Thymus (tissue), 11 donors: ENCODE measurements around the gene CYP1A2. TPM values are rescaled to one million over a fixed set of nuclear protein-coding genes. Genes with fewer than 3 reads are reported as not detected.
"Not testable (repeated sequence)": the region's sequence is repeated elsewhere in the genome, so short reads cannot be mapped to it uniquely, and the experiment has no call there.

Source experiments
- DNase-seq, 9 donors: peaks; one replicate each; pipeline ENCODE4 v3.0.0-alpha.2; 2013; ENCODE audit warnings: low spot score in 9 of 9, low read depth in 6 of 9, missing footprints in 1 of 9
- H3K27ac ChIP-seq, 2 donors: one replicate each; pipeline ENCODE4 v1.5.1; 2013; ENCODE audit warnings: control low read depth in 1 of 2, low read depth in 1 of 2, low read length in 1 of 2, mild to moderate bottlenecking in 1 of 2, moderate library complexity in 1 of 2
- H3K27me3 ChIP-seq, 2 donors: one replicate each; pipeline ENCODE4 v1.5.1; 2013; ENCODE audit warnings: low read length in 1 of 2; ENCODE audit not compliant: control insufficient read depth in 2 of 2, insufficient read depth in 1 of 2
- H3K36me3 ChIP-seq, 2 donors: one replicate each; pipeline ENCODE4 v1.5.1; 2013; ENCODE audit warnings: low read length in 1 of 2, mild to moderate bottlenecking in 1 of 2, moderate library complexity in 1 of 2; ENCODE audit not compliant: control insufficient read depth in 2 of 2, insufficient read depth in 2 of 2
- H3K4me1 ChIP-seq, 2 donors: one replicate each; pipeline ENCODE4 v1.5.1; 2013; ENCODE audit warnings: low read length in 2 of 2; ENCODE audit not compliant: control insufficient read depth in 2 of 2, insufficient read depth in 2 of 2
- H3K4me3 ChIP-seq, 2 donors: one replicate each; pipeline ENCODE4 v1.5.1; 2013; ENCODE audit warnings: low read length in 2 of 2, control low read depth in 1 of 2, mild to moderate bottlenecking in 1 of 2
- H3K9me3 ChIP-seq, 2 donors: one replicate each; pipeline ENCODE4 v1.5.1; 2013; ENCODE audit warnings: low read length in 1 of 2, mild to moderate bottlenecking in 1 of 2; ENCODE audit not compliant: control insufficient read depth in 2 of 2, insufficient read depth in 1 of 2
- WGBS: extraction: QIAGEN DNeasy Blood & Tissue Kit; methylation state at CpG from one replicate; pipeline ENCODE4 v1.1.7; 2013; 5-methylcytosine and 5-hydroxymethylcytosine counted together
- polyA plus RNA-seq: library from polyadenylated mRNA; stranded (reverse); fragments of 200-250 nt; gene quantifications from one replicate; pipeline ENCODE4 v1.2.3, GENCODE V29; 2013
- total RNA-seq: library from RNA; stranded (reverse); fragments of 120-200 nt; gene quantifications from one replicate; pipeline ENCODE4 v1.2.4, GENCODE V29; 2013
- donor health status: healthy.

Gene CYP1A2
- total and polyA plus RNA-seq, 2 donors, result 0.05 TPM; not detected in 1

DNA sequence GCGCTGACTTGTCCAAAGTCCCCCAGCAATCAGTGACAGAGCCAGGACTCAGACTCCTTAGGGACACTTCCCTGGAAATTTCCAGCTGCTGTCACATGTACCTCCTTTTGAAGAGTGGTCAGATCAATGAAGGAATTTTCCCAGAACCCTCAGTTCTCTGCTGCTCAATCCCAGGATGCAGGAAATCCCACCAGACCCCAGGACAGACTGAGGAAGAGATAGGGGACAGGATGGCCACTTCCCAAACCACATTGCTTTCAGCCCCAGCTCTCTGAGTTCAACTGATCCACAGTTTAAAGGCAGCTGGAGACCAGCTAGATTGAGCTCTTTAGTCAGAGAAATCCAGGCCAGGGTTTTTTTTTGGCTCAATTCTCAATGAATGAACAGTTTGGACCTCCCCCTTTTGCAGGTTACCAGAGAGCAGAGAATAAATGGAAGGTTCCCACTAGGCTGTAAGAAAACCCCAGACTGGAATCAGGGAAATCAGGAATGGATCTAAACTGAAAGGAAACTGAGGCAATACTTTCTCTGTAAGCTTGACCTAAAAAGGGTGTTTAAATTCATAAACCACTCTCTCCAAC, 24.8 kb upstream of the CYP1A2 start:
- 93% methylated on average over 1 of the region's 1 CpG for WGBS
- H3K9me3 ChIP-seq, result peaks cover 0 to 4% of the 10 kb centered on the region in 2 donors
- H3K27me3 ChIP-seq, result peaks cover 35 to 58% of the 10 kb centered on the region in 2 donors
- H3K4me1 ChIP-seq, result peaks cover 2 to 10% of the 10 kb centered on the region in 2 donors
- no peak overlapping the region for H3K27ac ChIP-seq
- H3K36me3 ChIP-seq, result no peaks in the 10 kb centered on the region
- peak in 7 of 9 donors; percentile 7 to 53 (median 12) for DNase-seq
- H3K4me3 ChIP-seq, result no peak overlapping the region

DNA sequence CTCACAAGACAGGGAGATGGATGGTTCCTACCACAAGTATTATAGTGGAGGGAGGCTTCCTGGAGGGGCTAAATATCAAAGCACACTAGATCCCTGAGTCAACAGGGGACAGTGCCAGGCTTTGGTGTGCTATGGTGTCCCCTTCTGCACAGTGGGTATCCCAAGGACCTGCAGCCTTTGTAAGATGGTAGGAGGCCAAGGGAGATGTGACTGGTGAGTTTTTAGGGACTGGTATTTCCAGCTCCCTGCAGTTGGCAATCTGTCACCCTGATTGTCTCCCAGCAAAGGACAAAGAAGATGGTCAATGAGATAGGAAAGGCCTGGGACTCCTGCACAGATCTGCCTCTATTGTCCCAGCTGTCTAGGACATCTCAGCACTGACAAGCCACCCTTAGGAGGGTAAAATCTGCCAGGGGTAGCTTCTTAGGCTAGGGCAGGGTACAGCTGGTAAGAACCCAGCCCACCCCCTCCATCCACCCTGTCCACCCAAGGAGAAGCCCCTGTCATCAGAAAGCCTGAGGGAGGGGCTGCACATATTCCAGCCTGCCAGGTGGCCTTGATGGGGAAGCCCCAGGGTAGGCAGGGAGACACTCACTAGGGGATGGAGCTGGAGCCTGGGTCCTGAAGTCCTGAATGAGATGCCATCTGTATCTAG, 23.9 kb upstream of the CYP1A2 start:
- Histone ChIP-seq H3K36me3 (no peaks in the 10 kb centered on the region), H3K4me1 (peaks cover 2 to 10% of the 10 kb centered on the region in 2 donors), H3K9me3 (peaks cover 0 to 4% of the 10 kb centered on the region in 2 donors), H3K4me3 (no peak overlapping the region), H3K27me3 (peaks cover 35 to 58% of the 10 kb centered on the region in 2 donors), H3K27ac (no peak overlapping the region)
- no peak for DNase-seq

GRCh38 chr15:74725225-74725774, 23.3 kb upstream of the CYP1A2 start, which contains the start of gene CYP1A1:
Gene CYP1A1, minus strand, starts transcription at chr15:74725528. Its CDS starts 2,431 bp downstream, at chr15:74723097.
- WGBS, result 3% methylated on average over 10 of the region's 10 CpGs
- peak within 1 kb of the TSS; percentile 24 to 49 for H3K4me3 ChIP-seq
- no peaks in the 10 kb centered on the region for H3K36me3 ChIP-seq
- H3K4me1 ChIP-seq, result peaks cover 2 to 10% of the 10 kb centered on the region in 2 donors
- peaks cover 35 to 58% of the 10 kb centered on the region in 2 donors for H3K27me3 ChIP-seq
- H3K9me3 ChIP-seq, result peaks cover 0 to 4% of the 10 kb centered on the region in 2 donors
- no peak for DNase-seq
- no peak within 1 kb of the TSS for H3K27ac ChIP-seq

DNA sequence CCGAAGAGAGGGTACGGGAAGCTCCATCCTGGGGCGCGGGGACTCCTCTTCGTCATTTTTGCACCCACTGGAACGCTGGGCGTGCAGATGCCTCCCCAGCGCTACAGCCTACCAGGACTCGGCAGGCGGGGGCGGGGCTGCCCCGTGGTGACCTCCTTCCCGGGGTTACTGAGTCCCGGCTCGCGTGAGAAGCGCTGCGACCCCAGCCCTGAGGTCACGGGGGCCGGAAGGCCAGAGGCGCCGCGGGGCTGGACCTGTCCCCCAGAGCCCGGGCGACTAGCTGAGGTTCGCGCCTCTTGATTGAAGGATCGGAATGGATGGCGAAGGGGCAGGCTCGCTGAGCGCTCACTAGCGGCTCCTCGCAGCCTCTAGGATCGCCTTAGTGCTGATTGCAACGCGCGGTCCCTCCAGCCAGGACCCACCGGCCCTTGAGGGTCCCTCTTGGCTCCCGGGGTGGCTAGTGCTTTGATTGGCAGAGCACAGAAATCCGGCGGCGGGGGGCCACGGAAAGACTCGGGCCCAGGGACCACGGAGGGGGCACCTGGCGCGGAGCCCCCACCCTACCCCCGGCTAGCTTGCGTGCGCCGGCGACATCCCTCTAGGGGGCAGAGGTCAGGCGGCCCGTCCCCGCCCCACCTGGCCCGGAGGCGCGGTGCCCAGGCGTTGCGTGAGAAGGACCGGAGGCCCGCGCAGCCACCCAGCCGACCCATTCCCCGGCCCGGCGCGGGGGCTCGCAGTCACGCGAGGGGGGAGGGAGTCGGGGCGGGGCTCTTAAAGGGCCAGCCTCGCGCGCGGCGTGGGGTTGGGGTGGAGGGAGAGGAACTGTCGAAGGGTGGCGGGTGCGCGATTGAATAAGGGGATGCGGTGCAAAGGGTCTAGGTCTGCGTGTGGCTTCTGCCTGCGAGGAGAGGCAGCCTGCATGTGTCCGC, 22.5 kb upstream of the CYP1A2 start:
- Histone ChIP-seq H3K36me3 (no peaks in the 10 kb centered on the region), H3K27me3 (peaks cover 35 to 56% of the 10 kb centered on the region in 2 donors), H3K27ac (no peak overlapping the region), H3K9me3 (peaks cover 0 to 4% of the 10 kb centered on the region in 2 donors), H3K4me3 (peak overlapping the region; percentile 24 to 49), H3K4me1 (peaks cover 2 to 10% of the 10 kb centered on the region in 2 donors)
- WGBS, result 4% methylated on average over 86 of the region's 86 CpGs
- DNase-seq, result no peak

- no peak overlapping the region for H3K27ac ChIP-seq
- H3K9me3 ChIP-seq, result peaks cover 0 to 4% of the 10 kb centered on the region in 2 donors
- WGBS, result 54% methylated on average over 24 of the region's 24 CpGs
- H3K4me1 ChIP-seq, result peaks cover 2 to 10% of the 10 kb centered on the region in 2 donors
- DNase-seq, result no peak
- H3K36me3 ChIP-seq, result no peaks in the 10 kb centered on the region
- peaks cover 35 to 56% of the 10 kb centered on the region in 2 donors for H3K27me3 ChIP-seq
- peak overlapping the region in 1 of 2 donors; percentile 49 for H3K4me3 ChIP-seq
Measured at GRCh38 chr15:74726774-74727164, 21.9 kb upstream of the CYP1A2 start.

GRCh38 chr15:74727727-74728126, 20.9 kb upstream of the CYP1A2 start:
- Histone ChIP-seq H3K4me3 (no peak overlapping the region), H3K9me3 (peaks cover 0 to 4% of the 10 kb centered on the region in 2 donors), H3K4me1 (peaks cover 2 to 10% of the 10 kb centered on the region in 2 donors), H3K27me3 (peaks cover 35 to 55% of the 10 kb centered on the region in 2 donors), H3K27ac (no peak overlapping the region), H3K36me3 (no peaks in the 10 kb centered on the region)
- 90% methylated on average over 7 of the region's 7 CpGs for WGBS
- no peak for DNase-seq

DNA sequence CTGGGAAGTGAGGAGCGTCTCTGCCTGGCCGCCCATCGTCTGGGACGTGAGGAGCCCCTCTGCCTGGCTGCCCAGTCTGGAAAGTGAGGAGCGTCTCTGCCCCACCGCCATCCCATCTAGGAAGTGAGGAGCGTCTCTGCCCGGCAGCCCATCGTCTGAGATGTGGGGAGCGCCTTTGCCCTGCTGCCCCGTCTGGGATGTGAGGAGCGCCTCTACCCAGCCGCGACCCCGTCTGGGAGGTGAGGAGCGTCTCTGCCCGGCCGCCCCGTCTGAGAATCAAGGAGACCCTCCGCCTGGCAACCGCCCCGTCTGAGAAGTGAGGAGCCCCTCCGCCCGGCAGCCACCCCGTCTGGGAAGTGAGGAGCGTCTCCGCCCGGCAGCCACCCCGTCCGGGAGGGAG, 19.9 kb upstream of the CYP1A2 start:
- not testable (repeated sequence) for H3K9me3 ChIP-seq, H3K4me1 ChIP-seq, H3K4me3 ChIP-seq, H3K36me3 ChIP-seq, DNase-seq, H3K27ac ChIP-seq
- peaks cover 35 to 54% of the 10 kb centered on the region in 2 donors for H3K27me3 ChIP-seq
- 91% methylated on average over 21 of the region's 30 CpGs for WGBS

GRCh38 chr15:74729372-74729771, 19.3 kb upstream of the CYP1A2 start:
- WGBS, result 93% methylated on average over 6 of the region's 6 CpGs
- not testable (repeated sequence) for H3K36me3 ChIP-seq, H3K9me3 ChIP-seq

More at GRCh38 chr15:74729372-74729771, 19.3 kb upstream of the CYP1A2 start:
- not testable (repeated sequence) for H3K27ac ChIP-seq, H3K4me1 ChIP-seq, H3K4me3 ChIP-seq, DNase-seq
- H3K27me3 ChIP-seq, result peaks cover 28 to 50% of the 10 kb centered on the region in 2 donors
